Gastrocnemius medialis (tissue), 4 donors: Measurements from ENCODE around the gene PSMB3. TPM values are rescaled to one million over a fixed set of nuclear protein-coding genes. Genes with fewer than 3 reads are reported as not detected.
A peak's percentile ranks its signal among the peaks of the same experiment; 100 is the strongest.

ENCODE experiments used
- ATAC-seq, 2 donors: fragments of 150-250 bp; one replicate each; pipeline ENCODE4 v1.9.1; 2016
- DNase-seq, 2 donors: peaks; one replicate each; pipeline ENCODE4 v3.0.0-alpha.2; 2019
- H3K27ac ChIP-seq, 4 donors: fragments of 200-600 bp; sonication (generic); 1 replicate in 1 of 4; 2 replicates in 3 of 4; pipeline ENCODE4 v1.5.1; 2016 to 2018; ENCODE audit warnings: mild to moderate bottlenecking in 2 of 4, moderate library complexity in 1 of 4
- H3K27me3 ChIP-seq, 3 donors: fragments of 200-600 bp; sonication (generic) in 2 of 3; 1 replicate in 1 of 3; 2 replicates in 2 of 3; pipeline versions ENCODE4 v1.5.1 to v1.6.0; 2016 to 2019; ENCODE audit warnings: mild to moderate bottlenecking in 1 of 3, moderate library complexity in 1 of 3
- H3K36me3 ChIP-seq, 2 donors: fragments of 200-600 bp; sonication (generic) in 1 of 2; one replicate each; pipeline ENCODE4 v1.5.1; 2017 to 2018
- H3K4me1 ChIP-seq, 2 donors: fragments of 200-600 bp; sonication (generic) in 1 of 2; one replicate each; pipeline ENCODE4 v1.5.1; 2016 to 2017; ENCODE audit warnings: mild to moderate bottlenecking in 2 of 2
- H3K4me3 ChIP-seq, 4 donors: fragments of 200-600 bp; sonication (generic) in 3 of 4; 1 replicate in 1 of 4; 2 replicates in 3 of 4; pipeline ENCODE4 v1.5.1; 2016 to 2019; ENCODE audit warnings: mild to moderate bottlenecking in 2 of 4
- H3K9me3 ChIP-seq, 3 donors: fragments of 200-600 bp; sonication (generic) in 2 of 3; 1 replicate in 1 of 3; 2 replicates in 2 of 3; pipeline ENCODE4 v1.5.1; 2016 to 2019
- CTCF ChIP-seq, 5 experiments: fragments of 450-650 bp in 3 of 5; fragments of 200-600 bp in 2 of 5; sonication (generic) in 2 of 5; IDR thresholded peaks in 4 of 5; conservative IDR thresholded peaks in 1 of 5; 1 replicate in 4 of 5; 2 replicates in 1 of 5; pipeline ENCODE4 v1.5.1; 2016 to 2019; ENCODE audit warnings: antibody characterized with exemption in 5 of 5, mild to moderate bottlenecking in 3 of 5, moderate library complexity in 3 of 5
- POLR2A ChIP-seq, 2 donors: fragments of 450-650 bp; IDR thresholded peaks; one replicate each; pipeline ENCODE4 v1.6.1; 2017; ENCODE audit warnings: antibody characterized with exemption in 2 of 2, mild to moderate bottlenecking in 2 of 2, moderate library complexity in 2 of 2
- in situ Hi-C, 4 donors: fragments of 200-750 bp; cut with MboI; loops; one replicate each; pipeline versions ENCODE4 v1.15.0 to v1.8.0; 2017; ENCODE audit warnings: low sequenced_read_pairs in 4 of 4
- intact Hi-C: fragments of 100-400 bp; cut with DNase I; formaldehyde crosslinking; loops from one replicate; pipeline ENCODE4 v1.15.1; 2023; ENCODE audit warnings: low total_unique reads
- total RNA-seq, 4 donors: library from RNA; depleted of rRNA; stranded (reverse); fragments of >200 nt; gene quantifications; one replicate each; pipeline versions ENCODE4 v1.1.0 to v1.2.3, GENCODE V29; 2016

The PSMB3 gene
- total RNA-seq, 4 donors from 2014 or later: 211 to 334 (median 280) TPM

GRCh38 chr17:38704606-38705522 lies 47.7 kb upstream of the PSMB3 start, which contains the start of gene MLLT6:
Gene MLLT6, plus strand, starts transcription at chr17:38705273. Its CDS starts 360 bp downstream, at chr17:38705633.
- H3K4me3 ChIP-seq: peak within 1 kb of the TSS; percentile 71 to 93 (median 84)
- H3K27ac ChIP-seq: peak within 1 kb of the TSS; percentile 96 to 100 (median 98)
- H3K36me3 ChIP-seq: peaks cover 0 to 13% of the 10 kb centered on the region in 2 donors
- in situ Hi-C loops (no loop called here), intact Hi-C loops (loop anchor here (1.0 to 5.0 kb wide), 4 partner anchors 28 to 162 kb away; partner anchors contain the start of genes PIP4K2B and PSMB3)
- ATAC-seq (peak; percentile 42 to 48), DNase-seq (peak; percentile 59 to 75)
- H3K9me3 ChIP-seq: no peaks in the 10 kb centered on the region
- no peaks in the 10 kb centered on the region for H3K27me3 ChIP-seq
- peak; percentile 44 to 62 for TF ChIP-seq POLR2A (IDR thresholded peaks at IDR 0.05)
- TF ChIP-seq CTCF (IDR thresholded peaks at IDR 0.05 in 4 of 5, conservative IDR thresholded peaks at IDR 0.05 in 1 of 5): no peak
- H3K4me1 ChIP-seq: peaks cover 37 to 38% of the 10 kb centered on the region in 2 donors

GRCh38 chr17:38705523-38705802 lies 47.1 kb upstream of the PSMB3 start:
- no peaks in the 10 kb centered on the region for H3K27me3 ChIP-seq
- TF ChIP-seq POLR2A (IDR thresholded peaks at IDR 0.05) (no peak), CTCF (IDR thresholded peaks at IDR 0.05 in 4 of 5, conservative IDR thresholded peaks at IDR 0.05 in 1 of 5) (no peak)
- H3K4me3 ChIP-seq: peak overlapping the region; percentile 71 to 93 (median 76)
- peak overlapping the region; percentile 96 to 100 (median 98) for H3K27ac ChIP-seq
- ATAC-seq (no peak), DNase-seq (no peak)
- H3K36me3 ChIP-seq: peaks cover 0 to 13% of the 10 kb centered on the region in 2 donors
- in situ Hi-C loops (no loop called here), intact Hi-C loops (loop anchor here (2.0 to 5.0 kb wide), 2 partner anchors 29 to 92 kb away; partner anchors contain the start of gene PIP4K2B)
- peaks cover 43 to 44% of the 10 kb centered on the region in 2 donors for H3K4me1 ChIP-seq
- no peaks in the 10 kb centered on the region for H3K9me3 ChIP-seq

- peak in 1 of 2 donors; percentile 59 for DNase-seq
- no peak for ATAC-seq
- H3K4me3 ChIP-seq: peak overlapping the region; percentile 71 to 93 (median 76)
- peak in 1 of 2 donors; percentile 30 for TF ChIP-seq POLR2A (IDR thresholded peaks at IDR 0.05)
- TF ChIP-seq CTCF (IDR thresholded peaks at IDR 0.05 in 4 of 5, conservative IDR thresholded peaks at IDR 0.05 in 1 of 5): no peak
- peak overlapping the region; percentile 96 to 100 (median 98) for H3K27ac ChIP-seq
- in situ Hi-C loops: no loop called here
- H3K36me3 ChIP-seq: peaks cover 0 to 13% of the 10 kb centered on the region in 2 donors
- H3K27me3 ChIP-seq: no peaks in the 10 kb centered on the region
- intact Hi-C loops: loop anchor here (2.0 to 5.0 kb wide), 2 partner anchors 29 to 91 kb away; partner anchors contain the start of gene PIP4K2B
- H3K4me1 ChIP-seq: peaks cover 48% of the 10 kb centered on the region in 2 donors
- H3K9me3 ChIP-seq: no peaks in the 10 kb centered on the region
Measured at GRCh38 chr17:38705803-38706504, 46.6 kb upstream of the PSMB3 start.

DNA sequence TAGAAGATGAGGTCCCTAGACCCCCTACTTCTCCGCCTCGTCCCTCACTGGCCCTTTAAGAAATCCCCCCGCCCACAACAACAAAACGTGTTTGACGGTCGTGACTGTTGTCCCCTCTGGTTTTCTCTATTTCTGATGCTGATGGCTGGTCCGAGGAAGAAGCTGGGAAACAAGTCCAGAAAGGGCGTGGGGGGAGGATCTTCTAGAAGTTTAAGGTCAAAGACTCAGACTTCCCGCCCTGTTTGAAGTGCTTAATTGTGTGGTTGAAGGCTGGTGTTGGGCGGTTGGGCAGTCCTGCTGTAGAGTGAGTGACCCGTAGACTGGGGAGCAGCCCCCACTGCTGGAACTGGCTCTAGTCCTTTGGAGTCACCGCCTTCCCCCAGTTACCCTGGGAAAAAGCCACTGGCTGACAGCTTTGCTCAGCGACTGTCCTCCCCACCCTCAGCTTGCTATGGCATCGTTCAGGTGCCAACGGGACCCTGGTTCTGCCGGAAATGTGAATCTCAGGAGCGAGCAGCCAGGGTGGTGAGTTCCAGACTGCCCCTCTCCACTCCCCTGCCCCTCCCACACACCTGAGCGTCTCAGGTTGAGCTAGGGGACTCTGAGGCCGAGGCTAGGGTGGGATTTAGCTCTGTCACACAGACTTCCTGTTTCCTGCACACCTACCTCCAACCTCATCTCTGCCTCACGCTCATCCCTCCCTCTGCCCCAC lies 45.9 kb upstream of the PSMB3 start:
- peak overlapping the region; percentile 71 to 93 (median 76) for H3K4me3 ChIP-seq
- H3K4me1 ChIP-seq: peaks cover 50% of the 10 kb centered on the region in 2 donors
- no peaks in the 10 kb centered on the region for H3K27me3 ChIP-seq
- TF ChIP-seq POLR2A (IDR thresholded peaks at IDR 0.05): no peak
- TF ChIP-seq CTCF (IDR thresholded peaks at IDR 0.05 in 4 of 5, conservative IDR thresholded peaks at IDR 0.05 in 1 of 5): no peak
- DNase-seq: no peak
- H3K27ac ChIP-seq: peak overlapping the region; percentile 96 to 100 (median 98)
- in situ Hi-C loops: no loop called here
- intact Hi-C loops: loop anchor here (5.0 kb wide), 1 partner anchor 91 kb away; the partner anchor contains the start of gene PIP4K2B
- H3K36me3 ChIP-seq: peaks cover 0 to 16% of the 10 kb centered on the region in 2 donors
- H3K9me3 ChIP-seq: no peaks in the 10 kb centered on the region
- ATAC-seq: no peak
